OCI-LY7 (cell line): ENCODE measurements around the gene IGSF21. TPM values are rescaled to one million over a fixed set of nuclear protein-coding genes. Genes with fewer than 3 reads are reported as not detected.

ENCODE experiments used
- BruUV-seq: library from RNA; stranded (reverse); fragments of 400-500 nt; replicated peaks from 2 replicates; lab custom pipeline; 2021; lab: Mats Ljungman, UMichigan
- CTCF ChIA-PET: fragments of 300-600 bp; sonication (Branson Sonifier 250); formaldehyde crosslinking; loops from one replicate; lab custom pipeline; 2022; ENCODE audit warnings: antibody characterized with exemption; ENCODE audit not compliant: unreplicated experiment; lab: Charles Lee
- POLR2A ChIA-PET: fragments of 300-600 bp; sonication (Branson Sonifier 250); formaldehyde crosslinking; loops from one replicate; lab custom pipeline; 2022; ENCODE audit warnings: antibody characterized with exemption; lab: Charles Lee
- DNase-seq: peaks from one replicate; pipeline ENCODE4 v3.0.0-alpha.2; 2015; ENCODE audit warnings: low spot score
- H2AFZ ChIP-seq: fragments of 200-600 bp; sonication (generic), shearing (Covaris generic); 2 replicates; pipeline ENCODE4 v1.6.1; 2014; ENCODE audit warnings: mild to moderate bottlenecking, antibody characterized with exemption, low read length, moderate library complexity
- H3K27ac ChIP-seq: fragments of 200-600 bp; sonication (generic); 2 replicates; pipeline ENCODE4 v1.5.1; 2014; ENCODE audit warnings: mixed run types, low read depth, mild to moderate bottlenecking, moderate library complexity, low read length, inconsistent platforms; ENCODE audit not compliant: poor library complexity, severe bottlenecking
- H3K36me3 ChIP-seq: fragments of 200-600 bp; sonication (generic); 2 replicates; pipeline ENCODE4 v1.6.1; 2014; ENCODE audit warnings: mild to moderate bottlenecking, antibody characterized with exemption, low read length, moderate library complexity, mixed read lengths; ENCODE audit not compliant: insufficient read depth
- H3K4me1 ChIP-seq: fragments of 200-600 bp; sonication (generic); 2 replicates; pipeline ENCODE4 v1.5.1; 2014; ENCODE audit warnings: mild to moderate bottlenecking, low read length; ENCODE audit not compliant: insufficient read depth, poor library complexity, severe bottlenecking
- H3K4me2 ChIP-seq: fragments of 200-600 bp; sonication (generic); 2 replicates; pipeline ENCODE4 v1.6.1; 2014; ENCODE audit warnings: mild to moderate bottlenecking, low read length
- H3K4me3 ChIP-seq: fragments of 200-600 bp; sonication (generic); 2 replicates; pipeline ENCODE4 v1.5.1; 2014; ENCODE audit warnings: mild to moderate bottlenecking, low read depth, low read length; ENCODE audit not compliant: poor library complexity, severe bottlenecking
- H3K79me2 ChIP-seq: fragments of 200-600 bp; sonication (generic); 2 replicates; pipeline ENCODE4 v1.6.1; 2016; ENCODE audit warnings: low read depth, mild to moderate bottlenecking, low read length, moderate library complexity, mixed read lengths; ENCODE audit not compliant: insufficient read depth
- H3K9me2 ChIP-seq: fragments of 200-600 bp; sonication (generic); 2 replicates; pipeline ENCODE4 v1.6.1; 2016; ENCODE audit warnings: mild to moderate bottlenecking, low read length, mixed read lengths; ENCODE audit not compliant: insufficient read depth
- H3K9me3 ChIP-seq: fragments of 200-600 bp; sonication (generic); 2 replicates; pipeline ENCODE4 v1.6.1; 2014; ENCODE audit warnings: mild to moderate bottlenecking, mixed run types, low read length, mixed read lengths
- H4K20me1 ChIP-seq: fragments of 200-600 bp; sonication (generic); 2 replicates; pipeline ENCODE4 v1.6.1; 2014; ENCODE audit warnings: mild to moderate bottlenecking, antibody characterized with exemption, low read length, moderate library complexity, mixed read lengths; ENCODE audit not compliant: insufficient read depth
- CTCF ChIP-seq: fragments of 200-600 bp; sonication (generic); conservative IDR thresholded peaks from 2 replicates; pipeline ENCODE4 v1.5.1; 2014; ENCODE audit warnings: mild to moderate bottlenecking, antibody characterized with exemption, low read length, moderate library complexity, mixed read lengths
- EZH2phosphoT487 ChIP-seq: fragments of 200-600 bp; sonication (generic); IDR thresholded peaks from 2 replicates; pipeline ENCODE4 v1.6.1; 2018; ENCODE audit warnings: low read depth, borderline replicate concordance, mild to moderate bottlenecking, mixed run types, antibody characterized with exemption, low read length, moderate library complexity, mixed read lengths
- intact Hi-C: fragments of 100-400 bp; cut with micrococcal nuclease; formaldehyde crosslinking; loops from one replicate; pipeline ENCODE4 v1.10.0; 2022; ENCODE audit not compliant: unreplicated experiment
- total RNA-seq, 2 experiments: library from RNA; depleted of rRNA in 1 of 2; stranded (reverse); fragments of >200 nt in 1 of 2; shearing (Covaris generic) in 1 of 2; gene quantifications; 2 replicates each; pipeline ENCODE4 v1.2.3, GENCODE V29; 2014 to 2022

The IGSF21 gene
- total RNA-seq, 2 experiments from 2014 or later, result 0.17 TPM; not detected in 1

DNA sequence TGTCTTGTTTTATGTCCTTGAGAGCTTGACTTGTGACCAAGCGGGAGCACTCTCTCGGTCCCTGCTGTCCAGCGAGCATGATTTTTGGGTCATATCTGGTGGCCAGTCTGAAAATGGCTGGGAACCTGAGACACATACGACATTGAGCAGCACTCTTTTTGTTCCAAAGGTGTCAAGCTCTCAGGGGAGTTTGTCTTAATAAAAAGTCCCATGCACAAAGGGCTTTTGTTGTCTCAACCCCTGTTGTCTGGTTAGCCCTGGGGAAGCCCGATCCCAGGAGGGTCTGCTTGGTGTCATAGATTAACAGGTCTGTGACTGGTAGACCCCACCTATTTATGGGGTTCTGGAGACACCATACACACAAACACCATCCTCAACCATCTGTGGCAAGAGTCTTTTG is 315.4 kb downstream of the IGSF21 start:
- Histone ChIP-seq H2AFZ (no peak overlapping the region), H3K4me1 (no peaks in the 10 kb centered on the region), H3K9me2 (no peaks in the 10 kb centered on the region), H3K27ac (no peak overlapping the region), H3K4me3 (no peak overlapping the region), H3K79me2 (no peaks in the 10 kb centered on the region), H4K20me1 (no peaks in the 10 kb centered on the region), H3K36me3 (no peaks in the 10 kb centered on the region), H3K9me3 (0 out of 2 replicates have a peak, but pooled peaks cover 4% of the 10 kb centered on the region), H3K4me2 (no peak overlapping the region)
- TF ChIP-seq CTCF (no peak), EZH2phosphoT487 (no peak)
- intact Hi-C loops, result no loop called here
- DNase-seq, result no peak
- BruUV-seq, result no TSS peak
- ChIA-PET POLR2A (no interaction called here), CTCF (no interaction called here)

GRCh38 chr1:18426580-18426979 is 319.0 kb downstream of the IGSF21 start:
- Histone ChIP-seq H2AFZ (no peak overlapping the region), H3K9me2 (no peaks in the 10 kb centered on the region), H3K79me2 (no peaks in the 10 kb centered on the region), H3K4me1 (no peaks in the 10 kb centered on the region), H3K36me3 (no peaks in the 10 kb centered on the region), H3K9me3 (0 out of 2 replicates have a peak, but pooled peaks cover 4% of the 10 kb centered on the region), H3K4me2 (no peak overlapping the region), H3K27ac (no peak overlapping the region), H3K4me3 (no peak overlapping the region), H4K20me1 (no peaks in the 10 kb centered on the region)
- no TSS peak for BruUV-seq
- no peak for DNase-seq
- TF ChIP-seq EZH2phosphoT487 (no peak), CTCF (no peak)
- ChIA-PET CTCF (interaction anchor here (1.2 kb wide), 1 partner anchor 155 kb away, joined by 3 read pairs; no protein-coding TSS in a partner anchor), POLR2A (no interaction called here)
- intact Hi-C loops, result no loop called here
